ENCODE data around the gene EXOC4. TPM values are rescaled to one million over a fixed set of nuclear protein-coding genes. Genes with fewer than 3 reads are reported as not detected.

The EXOC4 gene
- total and polyA plus RNA-seq, 9 donors, result 26.8 to 80.5 (median 70.7) TPM

GRCh38 chr7:133355325-133355708, 102.4 kb downstream of the EXOC4 start:
- intact Hi-C loops (cut with DNase I), result no loop called here
- no peaks in the 10 kb centered on the region for H3K27me3 ChIP-seq
- no peak for TF ChIP-seq POLR2A (IDR thresholded peaks at IDR 0.05)
- TF ChIP-seq EP300 (IDR thresholded peaks at IDR 0.05), result no peak
- TF ChIP-seq, protein P1, sequence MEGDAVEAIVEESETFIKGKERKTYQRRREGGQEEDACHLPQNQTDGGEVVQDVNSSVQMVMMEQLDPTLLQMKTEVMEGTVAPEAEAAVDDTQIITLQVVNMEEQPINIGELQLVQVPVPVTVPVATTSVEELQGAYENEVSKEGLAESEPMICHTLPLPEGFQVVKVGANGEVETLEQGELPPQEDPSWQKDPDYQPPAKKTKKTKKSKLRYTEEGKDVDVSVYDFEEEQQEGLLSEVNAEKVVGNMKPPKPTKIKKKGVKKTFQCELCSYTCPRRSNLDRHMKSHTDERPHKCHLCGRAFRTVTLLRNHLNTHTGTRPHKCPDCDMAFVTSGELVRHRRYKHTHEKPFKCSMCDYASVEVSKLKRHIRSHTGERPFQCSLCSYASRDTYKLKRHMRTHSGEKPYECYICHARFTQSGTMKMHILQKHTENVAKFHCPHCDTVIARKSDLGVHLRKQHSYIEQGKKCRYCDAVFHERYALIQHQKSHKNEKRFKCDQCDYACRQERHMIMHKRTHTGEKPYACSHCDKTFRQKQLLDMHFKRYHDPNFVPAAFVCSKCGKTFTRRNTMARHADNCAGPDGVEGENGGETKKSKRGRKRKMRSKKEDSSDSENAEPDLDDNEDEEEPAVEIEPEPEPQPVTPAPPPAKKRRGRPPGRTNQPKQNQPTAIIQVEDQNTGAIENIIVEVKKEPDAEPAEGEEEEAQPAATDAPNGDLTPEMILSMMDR (IDR thresholded peaks at IDR 0.05), result no peak

GRCh38 chr7:133355822-133356221, 102.9 kb downstream of the EXOC4 start:
- H3K27ac ChIP-seq, result no peak overlapping the region

More at GRCh38 chr7:133355325-133355708, 102.4 kb downstream of the EXOC4 start:
- no peaks in the 10 kb centered on the region for H3K9me3 ChIP-seq
- DNase-seq, result no peak
- no peak overlapping the region for H3K27ac ChIP-seq
- WGBS, 3 donors, result 81 to 84% (median 83%) methylated on average over 3 of the region's 3 CpGs
- H3K36me3 ChIP-seq, result no peaks in the 10 kb centered on the region
- H3K4me1 ChIP-seq (ENCODE audit: insufficient read depth), result no peaks in the 10 kb centered on the region
- no peak overlapping the region for H3K4me3 ChIP-seq

GRCh38 chr7:133358708-133359107, 105.8 kb downstream of the EXOC4 start:
- TF ChIP-seq POLR2A (IDR thresholded peaks at IDR 0.05) (no peak), EP300 (IDR thresholded peaks at IDR 0.05) (no peak)
- TF ChIP-seq, protein P1 (IDR thresholded peaks at IDR 0.05), result no peak
- H3K4me3 ChIP-seq, result no peak overlapping the region
- H3K36me3 ChIP-seq, result no peaks in the 10 kb centered on the region
- intact Hi-C loops (cut with DNase I), result no loop called here
- no peak for DNase-seq
- no peaks in the 10 kb centered on the region for H3K4me1 ChIP-seq (ENCODE audit: insufficient read depth)
- no peak overlapping the region for H3K27ac ChIP-seq
- H3K9me3 ChIP-seq, result no peaks in the 10 kb centered on the region
- H3K27me3 ChIP-seq, result no peaks in the 10 kb centered on the region
- WGBS, 3 donors, result 7 to 11% (median 9%) methylated on average over 3 of the region's 3 CpGs

More at GRCh38 chr7:133355822-133356221, 102.9 kb downstream of the EXOC4 start:
- H3K9me3 ChIP-seq, result no peaks in the 10 kb centered on the region
- H3K4me3 ChIP-seq, result no peak overlapping the region
- no peaks in the 10 kb centered on the region for H3K4me1 ChIP-seq (ENCODE audit: insufficient read depth)
- WGBS, 3 donors, result 94 to 96% (median 95%) methylated on average over 3 of the region's 3 CpGs
- H3K27me3 ChIP-seq, result no peaks in the 10 kb centered on the region
- DNase-seq, result no peak
- H3K36me3 ChIP-seq, result no peaks in the 10 kb centered on the region
- intact Hi-C loops (cut with DNase I), result no loop called here
- TF ChIP-seq, protein P1 (IDR thresholded peaks at IDR 0.05), result no peak
- no peak for TF ChIP-seq POLR2A (IDR thresholded peaks at IDR 0.05)

DNA sequence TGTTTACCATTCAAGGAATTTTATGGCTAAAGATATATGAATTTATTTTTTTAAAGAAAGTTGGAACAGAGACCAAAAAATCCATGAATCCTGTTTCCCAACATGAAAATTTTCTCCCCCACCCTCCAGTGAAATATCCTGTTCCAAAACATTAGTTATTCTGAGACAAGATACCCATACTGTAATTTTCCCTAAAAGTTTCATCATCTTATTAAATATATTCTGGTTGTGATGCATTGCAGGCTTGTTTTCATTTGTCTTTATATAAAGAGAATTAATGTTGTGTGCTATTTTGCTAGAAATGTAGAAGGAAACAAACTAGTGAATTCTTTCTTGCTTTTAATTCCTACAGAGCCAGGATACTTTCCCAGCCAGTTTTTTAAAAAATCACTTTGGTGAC, 106.6 kb downstream of the EXOC4 start:
- H3K4me1 ChIP-seq (ENCODE audit: insufficient read depth), result no peaks in the 10 kb centered on the region
- H3K27ac ChIP-seq, result no peak overlapping the region
- no peaks in the 10 kb centered on the region for H3K9me3 ChIP-seq
- H3K4me3 ChIP-seq, result no peak overlapping the region
- intact Hi-C loops (cut with DNase I), result no loop called here
- no peak for DNase-seq
- TF ChIP-seq, protein P1 (IDR thresholded peaks at IDR 0.05), result no peak
- TF ChIP-seq EP300 (IDR thresholded peaks at IDR 0.05), result no peak
- no peak for TF ChIP-seq POLR2A (IDR thresholded peaks at IDR 0.05)
- no peaks in the 10 kb centered on the region for H3K36me3 ChIP-seq
- H3K27me3 ChIP-seq, result no peaks in the 10 kb centered on the region

GRCh38 chr7:133360201-133360600, 107.3 kb downstream of the EXOC4 start:
- H3K27ac ChIP-seq, result no peak overlapping the region

More at GRCh38 chr7:133360201-133360600, 107.3 kb downstream of the EXOC4 start:
- no peaks in the 10 kb centered on the region for H3K36me3 ChIP-seq
- intact Hi-C loops (cut with DNase I), result no loop called here
- no peaks in the 10 kb centered on the region for H3K27me3 ChIP-seq
- H3K9me3 ChIP-seq, result no peaks in the 10 kb centered on the region
- H3K4me3 ChIP-seq, result no peak overlapping the region
- TF ChIP-seq, protein P1 (IDR thresholded peaks at IDR 0.05), result no peak
- TF ChIP-seq POLR2A (IDR thresholded peaks at IDR 0.05) (no peak), EP300 (IDR thresholded peaks at IDR 0.05) (no peak)
- WGBS, 3 donors, result 95 to 97% (median 96%) methylated on average over 2 of the region's 2 CpGs
- no peaks in the 10 kb centered on the region for H3K4me1 ChIP-seq (ENCODE audit: insufficient read depth)
- DNase-seq, result no peak

All from ovary (tissue), 9 donors.